HepG2 (cell line): Measurements from ENCODE around the gene PRR19. TPM values are rescaled to one million over a fixed set of nuclear protein-coding genes. Genes with fewer than 3 reads are reported as not detected.

ENCODE experiments used
- FLYWCH1 ChIP-seq: sonication (generic); formaldehyde crosslinking; IDR thresholded peaks from 2 replicates; pipeline ENCODE4 v1.8.1; 2023; ENCODE audit warnings: mild to moderate bottlenecking, missing genetic modification reagents
- FOXA1 ChIP-seq, 2 experiments: fragments of 450-650 bp in 1 of 2; sonication (generic) in 1 of 2; formaldehyde crosslinking in 1 of 2; IDR thresholded peaks; 2 replicates each; pipeline versions ENCODE4 v1.4.0 to v1.6.1; 2016 to 2020; ENCODE audit warnings: missing genetic modification reagents in 1 of 2
- KDM4B ChIP-seq: sonication (generic); formaldehyde crosslinking; IDR thresholded peaks from 2 replicates; pipeline ENCODE4 v1.4.0; 2020; ENCODE audit warnings: missing genetic modification reagents
- MATR3 ChIP-seq: sonication (generic); formaldehyde crosslinking; IDR thresholded peaks from 2 replicates; pipeline ENCODE4 v1.4.0; 2020; ENCODE audit warnings: missing genetic modification reagents
- NFE2L1 ChIP-seq: sonication (generic); formaldehyde crosslinking; IDR thresholded peaks from 2 replicates; pipeline ENCODE4 v1.4.0; 2020; ENCODE audit warnings: missing genetic modification reagents, mild to moderate bottlenecking, borderline replicate concordance
- PHF21A ChIP-seq: sonication (generic); formaldehyde crosslinking; IDR thresholded peaks from 2 replicates; pipeline ENCODE4 v1.5.0; 2020; ENCODE audit warnings: mild to moderate bottlenecking, missing genetic modification reagents
- RORA ChIP-seq: sonication (generic); formaldehyde crosslinking; IDR thresholded peaks from 2 replicates; pipeline ENCODE4 v1.5.0; 2020; ENCODE audit warnings: mild to moderate bottlenecking, missing genetic modification reagents, moderate library complexity
- ZNF142 ChIP-seq: sonication (generic); formaldehyde crosslinking; IDR thresholded peaks from 2 replicates; pipeline ENCODE4 v1.4.0; 2020; ENCODE audit warnings: missing genetic modification reagents
- ZNF274 ChIP-seq: sonication (generic); formaldehyde crosslinking; IDR thresholded peaks from 2 replicates; pipeline ENCODE4 v1.5.1; 2020; ENCODE audit warnings: mild to moderate bottlenecking, missing genetic modification reagents
- ZNF317 ChIP-seq: sonication (generic); formaldehyde crosslinking; IDR thresholded peaks from 2 replicates; pipeline ENCODE4 v1.5.0; 2020; ENCODE audit warnings: mild to moderate bottlenecking, missing genetic modification reagents
- ZNF354B ChIP-seq: sonication (generic); formaldehyde crosslinking; IDR thresholded peaks from 2 replicates; pipeline ENCODE4 v1.8.0; 2022; ENCODE audit warnings: mild to moderate bottlenecking, missing genetic modification reagents
- ZNF614 ChIP-seq: IDR thresholded peaks from 2 replicates; pipeline ENCODE4 v1.6.1; 2018; ENCODE audit warnings: missing biosample characterization, missing genetic modification reagents, inconsistent platforms, borderline replicate concordance
- polyA plus RNA-seq, 8 experiments: library from polyadenylated mRNA; depleted of rRNA in 3 of 8; stranded (reverse) in 7 of 8; unstranded in 1 of 8; fragments of >200 nt; fragmentation: Illumina TruSeq in 4 of 8; extraction: Trizol in 4 of 8; gene quantifications; 2 replicates each; pipeline versions ENCODE4 v1.2.1 to v1.2.3, GENCODE V29; 2011 to 2016; ENCODE audit warnings: low read depth in 4 of 8, missing spikeins in 1 of 8, mixed read lengths in 1 of 8; ENCODE audit not compliant: insufficient read depth in 1 of 8
- total RNA-seq, 5 experiments: library from RNA; depleted of rRNA; stranded (reverse); fragments of >200 nt; fragmentation: Illumina TruSeq; extraction: Trizol; gene quantifications; 2 replicates each; pipeline ENCODE4 v1.2.3, GENCODE V29; 2016; ENCODE audit warnings: low read depth in 1 of 5
- TF ChIP-seq, protein P1 (sequence below): sonication (generic); formaldehyde crosslinking; IDR thresholded peaks from 2 replicates; pipeline ENCODE4 v1.9.0; 2021; ENCODE audit warnings: missing genetic modification reagents, borderline replicate concordance
- TF ChIP-seq, protein P2 (sequence below): sonication (generic); formaldehyde crosslinking; IDR thresholded peaks from 2 replicates; pipeline ENCODE4 v1.4.0; 2020; ENCODE audit warnings: mild to moderate bottlenecking, missing genetic modification reagents
- TF ChIP-seq, protein P3 (sequence below): sonication (generic); formaldehyde crosslinking; IDR thresholded peaks from 2 replicates; pipeline ENCODE4 v1.4.0; 2020; ENCODE audit warnings: missing genetic modification reagents, borderline replicate concordance
- TF ChIP-seq, protein P4 (sequence below): sonication (generic); formaldehyde crosslinking; conservative IDR thresholded peaks from 2 replicates; pipeline ENCODE4 v1.8.0; 2022; ENCODE audit warnings: mild to moderate bottlenecking, moderate library complexity, missing genetic modification reagents

The PRR19 gene
- total and polyA plus RNA-seq, 2 of the 13 experiments (the other 11 are each of a cell fraction or from before 2014, with no cell fraction given), result 0.21 to 0.33 TPM

GRCh38 chr19:42267644-42268141 is 34.2 kb upstream of the PRR19 start (continued):
- TF ChIP-seq, protein P1, sequence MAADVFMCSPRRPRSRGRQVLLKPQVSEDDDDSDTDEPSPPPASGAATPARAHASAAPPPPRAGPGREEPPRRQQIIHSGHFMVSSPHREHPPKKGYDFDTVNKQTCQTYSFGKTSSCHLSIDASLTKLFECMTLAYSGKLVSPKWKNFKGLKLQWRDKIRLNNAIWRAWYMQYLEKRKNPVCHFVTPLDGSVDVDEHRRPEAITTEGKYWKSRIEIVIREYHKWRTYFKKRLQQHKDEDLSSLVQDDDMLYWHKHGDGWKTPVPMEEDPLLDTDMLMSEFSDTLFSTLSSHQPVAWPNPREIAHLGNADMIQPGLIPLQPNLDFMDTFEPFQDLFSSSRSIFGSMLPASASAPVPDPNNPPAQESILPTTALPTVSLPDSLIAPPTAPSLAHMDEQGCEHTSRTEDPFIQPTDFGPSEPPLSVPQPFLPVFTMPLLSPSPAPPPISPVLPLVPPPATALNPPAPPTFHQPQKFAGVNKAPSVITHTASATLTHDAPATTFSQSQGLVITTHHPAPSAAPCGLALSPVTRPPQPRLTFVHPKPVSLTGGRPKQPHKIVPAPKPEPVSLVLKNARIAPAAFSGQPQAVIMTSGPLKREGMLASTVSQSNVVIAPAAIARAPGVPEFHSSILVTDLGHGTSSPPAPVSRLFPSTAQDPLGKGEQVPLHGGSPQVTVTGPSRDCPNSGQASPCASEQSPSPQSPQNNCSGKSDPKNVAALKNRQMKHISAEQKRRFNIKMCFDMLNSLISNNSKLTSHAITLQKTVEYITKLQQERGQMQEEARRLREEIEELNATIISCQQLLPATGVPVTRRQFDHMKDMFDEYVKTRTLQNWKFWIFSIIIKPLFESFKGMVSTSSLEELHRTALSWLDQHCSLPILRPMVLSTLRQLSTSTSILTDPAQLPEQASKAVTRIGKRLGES (CRISPR knock-in tag), result no peak
- TF ChIP-seq NFE2L1 (CRISPR knock-in tag) (no peak), FOXA1 (IDR thresholded peaks at IDR 0.05) (no peak), FOXA1 (CRISPR knock-in tag; IDR thresholded peaks at IDR 0.05) (no peak), ZNF317 (0 out of 2 replicates have a peak, but pooled peaks have one; percentile 14), FLYWCH1 (CRISPR knock-in tag) (no peak), MATR3 (CRISPR knock-in tag) (no peak), RORA (no peak), ZNF142 (CRISPR knock-in tag) (no peak), KDM4B (CRISPR knock-in tag) (no peak), ZNF614 (CRISPR knock-in tag) (no peak), PHF21A (CRISPR knock-in tag) (peak; percentile 8; the same call in 1 of the 2 replicates), ZNF354B (no peak), ZNF274 (no peak)
- TF ChIP-seq, protein P2, sequence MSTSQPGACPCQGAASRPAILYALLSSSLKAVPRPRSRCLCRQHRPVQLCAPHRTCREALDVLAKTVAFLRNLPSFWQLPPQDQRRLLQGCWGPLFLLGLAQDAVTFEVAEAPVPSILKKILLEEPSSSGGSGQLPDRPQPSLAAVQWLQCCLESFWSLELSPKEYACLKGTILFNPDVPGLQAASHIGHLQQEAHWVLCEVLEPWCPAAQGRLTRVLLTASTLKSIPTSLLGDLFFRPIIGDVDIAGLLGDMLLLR (CRISPR knock-in tag), result no peak
- TF ChIP-seq, protein P3, sequence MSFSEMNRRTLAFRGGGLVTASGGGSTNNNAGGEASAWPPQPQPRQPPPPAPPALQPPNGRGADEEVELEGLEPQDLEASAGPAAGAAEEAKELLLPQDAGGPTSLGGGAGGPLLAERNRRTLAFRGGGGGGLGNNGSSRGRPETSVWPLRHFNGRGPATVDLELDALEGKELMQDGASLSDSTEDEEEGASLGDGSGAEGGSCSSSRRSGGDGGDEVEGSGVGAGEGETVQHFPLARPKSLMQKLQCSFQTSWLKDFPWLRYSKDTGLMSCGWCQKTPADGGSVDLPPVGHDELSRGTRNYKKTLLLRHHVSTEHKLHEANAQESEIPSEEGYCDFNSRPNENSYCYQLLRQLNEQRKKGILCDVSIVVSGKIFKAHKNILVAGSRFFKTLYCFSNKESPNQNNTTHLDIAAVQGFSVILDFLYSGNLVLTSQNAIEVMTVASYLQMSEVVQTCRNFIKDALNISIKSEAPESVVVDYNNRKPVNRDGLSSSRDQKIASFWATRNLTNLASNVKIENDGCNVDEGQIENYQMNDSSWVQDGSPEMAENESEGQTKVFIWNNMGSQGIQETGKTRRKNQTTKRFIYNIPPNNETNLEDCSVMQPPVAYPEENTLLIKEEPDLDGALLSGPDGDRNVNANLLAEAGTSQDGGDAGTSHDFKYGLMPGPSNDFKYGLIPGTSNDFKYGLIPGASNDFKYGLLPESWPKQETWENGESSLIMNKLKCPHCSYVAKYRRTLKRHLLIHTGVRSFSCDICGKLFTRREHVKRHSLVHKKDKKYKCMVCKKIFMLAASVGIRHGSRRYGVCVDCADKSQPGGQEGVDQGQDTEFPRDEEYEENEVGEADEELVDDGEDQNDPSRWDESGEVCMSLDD (CRISPR knock-in tag), result no peak
- TF ChIP-seq, protein P4, sequence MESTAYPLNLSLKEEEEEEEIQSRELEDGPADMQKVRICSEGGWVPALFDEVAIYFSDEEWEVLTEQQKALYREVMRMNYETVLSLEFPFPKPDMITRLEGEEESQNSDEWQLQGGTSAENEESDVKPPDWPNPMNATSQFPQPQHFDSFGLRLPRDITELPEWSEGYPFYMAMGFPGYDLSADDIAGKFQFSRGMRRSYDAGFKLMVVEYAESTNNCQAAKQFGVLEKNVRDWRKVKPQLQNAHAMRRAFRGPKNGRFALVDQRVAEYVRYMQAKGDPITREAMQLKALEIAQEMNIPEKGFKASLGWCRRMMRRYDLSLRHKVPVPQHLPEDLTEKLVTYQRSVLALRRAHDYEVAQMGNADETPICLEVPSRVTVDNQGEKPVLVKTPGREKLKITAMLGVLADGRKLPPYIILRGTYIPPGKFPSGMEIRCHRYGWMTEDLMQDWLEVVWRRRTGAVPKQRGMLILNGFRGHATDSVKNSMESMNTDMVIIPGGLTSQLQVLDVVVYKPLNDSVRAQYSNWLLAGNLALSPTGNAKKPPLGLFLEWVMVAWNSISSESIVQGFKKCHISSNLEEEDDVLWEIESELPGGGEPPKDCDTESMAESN, result no peak
